Measurements from ENCODE around the gene GRIK3.

The GRIK3 gene

DNA sequence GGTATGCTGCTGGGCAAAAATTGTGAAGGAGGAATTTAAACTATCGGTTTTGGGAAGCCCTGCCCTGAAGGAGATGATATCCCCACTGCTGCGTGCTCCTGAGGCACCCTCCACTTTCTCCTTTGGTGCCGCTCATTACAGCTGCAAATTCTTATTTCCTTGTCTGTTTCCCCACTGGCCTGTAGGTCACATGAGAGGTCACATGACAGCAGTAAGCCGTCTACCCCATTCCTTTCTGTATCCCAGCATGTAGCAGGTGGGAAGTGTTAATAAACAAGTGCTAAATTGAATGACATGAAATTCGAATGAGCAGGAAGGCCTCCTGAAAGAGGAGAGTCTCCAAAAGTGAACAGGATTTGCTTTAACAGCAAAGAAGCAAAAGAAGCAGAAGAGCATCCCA, 58.7 kb downstream of the GRIK3 start:
- DNase-seq = no peak

DNA sequence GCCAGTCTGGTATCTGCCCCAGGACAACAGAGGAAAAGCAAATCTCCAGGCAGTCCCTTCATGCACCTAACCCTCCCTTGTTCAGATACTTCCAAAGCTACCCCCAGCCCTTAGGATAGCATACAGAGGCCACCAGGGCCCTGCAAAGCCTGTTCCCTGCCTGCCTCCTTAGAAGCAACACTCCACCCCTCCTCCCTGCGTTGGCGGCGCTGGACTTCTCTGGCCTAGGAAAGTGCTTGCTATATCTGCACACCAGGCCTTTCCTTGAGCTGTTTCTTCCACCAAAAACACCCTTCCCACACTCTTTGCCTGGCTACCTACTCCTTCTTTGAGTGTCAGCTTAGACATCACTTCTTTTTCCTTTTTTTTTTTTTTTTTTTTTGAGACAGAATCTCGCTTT, 61.3 kb downstream of the GRIK3 start:
- DNase-seq = no peak

DNA sequence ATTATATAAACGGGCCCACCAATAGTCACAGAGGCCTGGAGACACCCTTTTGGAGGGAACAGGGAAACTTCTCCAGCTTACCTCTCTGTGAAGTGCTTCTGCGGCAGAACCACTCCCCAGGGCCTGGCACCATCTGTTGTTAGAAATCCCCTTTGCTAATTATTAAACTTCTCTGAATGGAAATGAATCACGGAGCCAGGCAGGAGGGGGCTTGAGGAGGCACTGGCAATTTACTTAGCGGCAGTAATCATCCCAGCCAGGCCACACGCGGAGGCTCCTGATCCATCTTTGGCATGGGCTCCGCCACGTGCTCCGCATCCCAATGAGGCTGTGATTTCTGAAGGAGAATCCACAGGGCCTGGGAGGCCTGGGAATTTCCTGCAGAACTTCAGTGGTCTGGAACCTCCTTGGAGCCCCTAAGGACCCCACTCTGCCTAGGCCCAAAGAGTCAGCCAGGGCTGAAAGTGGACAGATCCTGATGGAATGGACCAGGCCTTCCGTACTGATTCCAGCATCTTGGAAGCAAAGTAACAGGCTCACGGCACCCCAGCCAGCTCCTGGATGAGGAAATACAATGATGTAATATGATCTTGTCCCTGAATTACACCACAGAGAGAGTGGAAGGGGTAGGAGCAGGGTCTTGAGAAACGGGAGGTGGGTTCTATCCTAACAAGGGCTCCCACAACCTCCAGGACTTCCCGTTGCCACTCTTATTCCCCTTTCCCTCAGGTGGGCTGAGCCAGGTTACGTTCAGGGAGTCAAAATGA, 62.3 kb downstream of the GRIK3 start:
- DNase-seq = no peak

GRCh38 chr1:36968730-36969129, 65.6 kb downstream of the GRIK3 start:
- DNase-seq = no peak

DNA sequence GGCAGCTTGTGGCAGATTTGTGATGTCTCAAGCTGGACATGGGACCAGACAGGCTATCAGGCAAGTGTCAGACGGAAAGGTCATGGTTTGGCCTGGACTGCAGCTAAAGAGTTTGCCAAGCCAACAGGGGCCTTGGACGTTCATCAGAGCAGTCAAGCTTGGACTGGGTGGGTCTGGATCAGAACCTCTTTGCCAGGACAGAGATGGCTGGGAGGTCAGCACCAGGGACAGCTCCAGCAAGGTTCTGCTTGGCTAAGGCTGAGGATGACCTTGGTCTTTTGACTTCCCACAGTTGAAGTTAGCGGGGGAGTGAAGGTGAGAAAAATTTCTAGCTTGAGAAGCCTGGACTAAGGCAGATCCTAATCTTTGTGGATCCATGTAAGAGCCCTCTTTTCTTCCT, 68.1 kb downstream of the GRIK3 start:
- no peak for DNase-seq

- DNase-seq = no peak
These were observed 68.8 kb downstream of the GRIK3 start for GRCh38 chr1:36965275-36966159.

DNA sequence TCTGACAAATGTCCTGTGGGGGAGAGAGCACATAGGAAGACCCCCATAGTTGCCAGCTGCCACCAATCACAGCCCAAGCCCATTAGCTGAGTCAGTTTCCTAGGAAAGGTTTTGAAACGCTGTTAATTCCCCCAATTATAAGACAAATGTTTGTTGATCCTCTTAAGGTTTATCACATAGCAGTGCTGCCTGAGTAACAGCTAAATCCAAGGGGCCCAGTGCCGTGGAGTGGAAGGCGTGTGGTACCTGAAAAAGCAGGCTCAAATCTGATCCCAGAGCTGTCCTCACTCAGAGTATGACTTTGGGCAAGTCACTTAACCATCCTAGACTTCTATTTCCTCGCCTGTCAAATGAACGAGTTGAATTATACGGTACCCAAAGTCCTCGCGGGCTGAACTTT, 69.5 kb downstream of the GRIK3 start:
- DNase-seq = no peak

DNA sequence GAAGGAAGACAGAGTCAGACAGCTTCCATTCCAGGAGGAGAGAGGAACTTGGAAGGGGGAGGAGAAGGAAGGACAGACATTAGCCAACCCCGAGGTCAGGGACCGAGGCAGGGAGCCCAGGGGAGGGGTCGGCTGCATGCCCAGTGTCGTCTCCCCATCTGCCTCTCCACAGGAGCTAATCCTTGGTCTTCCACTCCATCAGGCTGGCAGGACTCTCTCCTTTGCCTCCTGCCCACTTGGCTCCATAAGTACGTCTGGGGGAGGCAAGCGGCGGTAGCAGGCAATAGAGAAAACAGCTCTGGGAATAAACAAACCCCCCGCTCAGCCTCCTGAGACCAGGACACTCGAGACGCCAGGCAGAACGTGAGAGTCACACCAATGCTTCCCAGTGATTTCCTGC, 71.3 kb downstream of the GRIK3 start:
- peak; percentile 68 for DNase-seq

DNA sequence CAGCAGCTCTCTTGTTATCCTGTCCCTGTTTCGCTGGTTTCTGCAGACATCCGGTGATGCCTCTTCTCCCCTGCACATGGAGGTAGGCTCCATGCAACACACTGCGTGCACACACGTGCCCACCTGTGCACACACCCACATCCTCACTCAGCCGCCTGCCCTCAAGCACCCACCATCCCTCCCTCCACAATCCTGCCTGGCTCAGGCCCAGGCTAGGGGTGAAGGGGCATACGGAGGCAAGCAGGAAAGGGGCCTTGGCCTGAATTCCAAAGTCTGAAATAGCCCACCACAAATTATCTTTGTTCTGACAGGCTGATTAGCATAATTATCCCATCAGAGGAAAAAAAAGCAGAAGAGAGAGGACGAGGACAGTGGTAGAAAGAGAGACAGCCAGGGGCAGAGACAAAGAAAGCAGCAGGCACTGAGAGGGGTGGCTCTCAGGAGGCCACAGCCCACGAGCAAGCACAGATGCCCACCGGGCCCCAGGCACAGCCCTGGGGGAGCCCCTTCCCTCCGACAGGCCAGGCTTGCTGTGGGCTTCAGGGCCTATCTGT, 73.2 kb downstream of the GRIK3 start:
- no peak for DNase-seq

DNA sequence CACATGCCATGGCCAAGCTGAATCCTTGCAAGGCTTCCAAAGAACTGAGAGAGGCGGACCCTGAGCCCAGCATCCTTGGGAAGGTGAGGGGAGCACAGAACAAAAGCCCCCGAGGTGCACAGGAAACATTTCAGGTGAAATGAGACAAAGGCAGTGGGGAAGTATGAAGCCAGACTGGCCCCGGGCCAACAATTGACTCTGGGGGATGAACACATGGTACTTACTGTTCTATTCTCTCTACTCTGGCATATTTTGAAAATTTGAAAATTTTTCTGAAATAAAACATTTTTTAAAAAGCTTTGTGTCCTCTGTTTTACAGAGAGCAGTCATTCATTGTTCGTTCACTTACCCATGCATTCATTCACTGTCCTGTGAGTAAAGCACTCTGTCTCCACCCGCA, 77.7 kb downstream of the GRIK3 start:
- DNase-seq = no peak

- no peak for DNase-seq
These were observed 79.3 kb downstream of the GRIK3 start for GRCh38 chr1:36955016-36955415.

DNA sequence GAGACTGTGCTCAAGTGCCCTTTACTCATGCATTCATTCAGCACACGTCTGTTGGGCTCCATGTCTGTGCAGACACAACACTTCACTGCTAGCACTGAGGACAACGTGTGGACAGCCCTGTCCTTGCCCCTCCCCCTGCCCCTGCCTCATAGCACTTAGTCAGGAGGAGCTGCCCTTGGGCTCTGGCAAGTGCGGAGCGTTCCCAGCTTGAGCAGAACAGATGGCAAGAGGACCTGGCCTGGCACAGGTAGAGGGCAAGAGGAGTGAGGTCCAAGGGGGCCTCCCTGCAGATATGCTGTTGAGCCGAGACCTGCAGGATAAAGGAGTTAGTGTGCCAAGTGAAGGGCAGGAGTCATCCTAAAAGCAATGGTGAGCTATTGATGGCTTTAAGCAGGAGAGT, 81.3 kb downstream of the GRIK3 start:
- no peak for DNase-seq

- DNase-seq = no peak
These were observed 82.6 kb downstream of the GRIK3 start for GRCh38 chr1:36951761-36952160.

GRCh38 chr1:36951292-36951750, 83.0 kb downstream of the GRIK3 start:
- peak; percentile 84 for DNase-seq

DNA sequence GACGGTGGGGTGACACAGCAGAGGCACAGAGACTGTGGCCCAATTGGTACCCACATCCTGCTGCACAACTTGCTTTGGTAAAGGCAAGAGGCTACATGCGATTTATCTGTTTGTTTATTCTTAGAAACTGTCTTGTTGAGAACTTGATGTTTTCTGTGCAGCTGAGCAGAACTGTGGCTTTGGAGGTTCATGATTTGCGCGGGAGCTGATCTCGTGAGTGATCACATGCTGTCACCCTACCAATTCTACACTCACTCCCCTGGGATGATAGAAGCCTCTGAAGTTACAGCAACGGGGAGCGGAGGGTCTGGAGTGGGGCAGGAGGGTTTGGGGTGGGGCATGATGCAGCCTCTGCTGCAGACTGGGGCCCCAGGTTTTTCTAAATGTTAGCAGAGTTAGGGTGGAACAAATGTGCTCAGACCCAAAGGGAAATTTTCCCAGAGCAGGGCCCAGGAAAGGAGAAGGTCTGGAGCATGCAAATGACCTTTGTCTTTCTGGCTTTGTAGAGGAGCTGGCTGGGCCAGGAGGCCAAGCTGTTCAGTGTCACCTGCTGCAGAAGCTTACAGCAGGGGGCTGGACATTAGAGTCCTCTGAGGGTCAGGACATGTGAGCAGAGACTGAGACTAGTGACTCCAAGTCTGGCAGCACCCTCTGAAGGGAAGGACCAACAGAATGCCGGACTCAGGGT, 83.6 kb downstream of the GRIK3 start:
- no peak for DNase-seq

DNA sequence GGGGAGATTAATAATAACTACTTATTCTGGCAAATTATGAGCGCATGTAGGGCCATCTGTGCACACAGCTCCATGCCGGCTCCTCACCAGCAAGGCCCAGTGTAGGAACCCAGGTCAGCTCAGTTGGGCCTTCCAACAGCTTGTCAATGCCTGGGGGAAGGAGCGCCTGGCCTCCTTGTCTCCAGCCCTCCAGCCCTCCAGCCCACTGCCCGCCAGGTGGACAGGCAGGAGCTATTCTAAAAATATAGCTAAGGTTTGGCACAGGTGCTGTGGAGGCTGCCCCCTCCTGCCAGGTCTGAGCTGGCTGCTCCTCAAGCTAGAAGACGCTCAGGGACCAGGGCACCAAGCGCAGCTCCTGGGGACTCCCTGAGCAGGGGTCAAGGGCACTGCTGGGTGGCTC, 85.7 kb downstream of the GRIK3 start:
- no peak for DNase-seq

- DNase-seq = no peak
These were observed 86.2 kb downstream of the GRIK3 start for GRCh38 chr1:36948147-36948546.

GRCh38 chr1:36947384-36947783, 86.9 kb downstream of the GRIK3 start:
- DNase-seq = no peak

GRCh38 chr1:36944883-36945282, 89.4 kb downstream of the GRIK3 start:
- no peak for DNase-seq

DNA sequence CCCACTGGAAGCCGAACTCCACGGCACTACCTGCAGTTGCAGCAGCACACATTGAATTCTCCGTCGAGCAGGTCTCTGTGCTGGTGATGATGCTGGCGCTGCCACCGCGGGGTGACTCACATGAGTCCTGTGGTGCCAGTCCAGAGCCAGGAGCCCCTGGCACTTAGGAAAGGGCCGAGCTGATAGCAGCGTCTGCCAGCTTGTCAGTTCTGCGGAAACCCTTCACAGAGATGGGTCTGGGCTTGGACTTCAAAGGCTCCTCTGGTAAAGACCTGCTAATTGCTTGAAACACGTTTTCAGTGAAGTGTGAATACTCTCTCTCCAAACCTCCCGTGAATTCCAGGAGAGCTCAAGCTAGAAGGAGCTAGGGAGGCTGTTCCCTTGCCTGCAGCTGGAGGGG, 92.2 kb downstream of the GRIK3 start:
- no peak for DNase-seq

- DNase-seq = no peak
These were observed 92.9 kb downstream of the GRIK3 start for GRCh38 chr1:36941316-36941978.

GRCh38 chr1:36938819-36939218, 95.5 kb downstream of the GRIK3 start:
- no peak for DNase-seq

DNA sequence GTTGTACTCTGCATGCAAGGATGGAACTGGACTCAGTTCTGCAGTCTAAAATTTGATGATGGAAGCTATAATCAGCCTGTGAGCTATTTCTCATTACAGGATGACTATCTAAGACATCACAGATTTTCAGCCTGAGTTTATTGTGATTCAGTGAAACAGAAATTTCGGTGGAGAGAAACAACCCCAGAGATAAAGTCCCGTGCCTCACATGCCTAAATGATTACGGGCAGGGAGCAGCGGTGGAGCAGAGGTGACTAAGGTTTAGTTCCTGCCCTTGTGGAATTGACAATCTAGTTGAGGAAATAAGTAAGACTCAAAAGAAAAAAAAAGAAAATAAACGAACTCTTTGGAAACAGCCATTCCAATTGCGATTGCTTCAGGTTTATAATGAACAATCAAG, 96.9 kb downstream of the GRIK3 start:
- no peak for DNase-seq
